HEK293 (cell line): ENCODE data around the gene ATP6V0E2.

Experiments used
- SALL2 ChIP-seq: fragments of 450-650 bp; formaldehyde crosslinking; IDR thresholded peaks from 2 replicates; pipeline ENCODE4 v1.5.0; 2017; ENCODE audit warnings: missing biosample characterization, mild to moderate bottlenecking, missing genetic modification characterization, borderline replicate concordance
- SP7 ChIP-seq: fragments of 450-650 bp; formaldehyde crosslinking; IDR thresholded peaks from 2 replicates; pipeline ENCODE4 v1.5.1; 2016; ENCODE audit warnings: missing biosample characterization, missing genetic modification characterization
- ZBTB1 ChIP-seq: fragments of 450-650 bp; formaldehyde crosslinking; IDR thresholded peaks from 2 replicates; pipeline ENCODE4 v1.5.1; 2016; ENCODE audit warnings: missing biosample characterization, missing genetic modification characterization
- ZNF19 ChIP-seq: fragments of 450-650 bp; formaldehyde crosslinking; IDR thresholded peaks from 2 replicates; pipeline ENCODE4; 2016; ENCODE audit warnings: missing biosample characterization, missing genetic modification characterization, low read depth
- ZNF211 ChIP-seq: fragments of 450-650 bp; formaldehyde crosslinking; IDR thresholded peaks from 2 replicates; pipeline ENCODE4 v1.5.1; 2016; ENCODE audit warnings: low read depth, missing biosample characterization, missing genetic modification characterization
- ZNF394 ChIP-seq: fragments of 450-650 bp; formaldehyde crosslinking; IDR thresholded peaks from 2 replicates; pipeline ENCODE4 v1.5.1; 2016; ENCODE audit warnings: missing biosample characterization, missing genetic modification characterization, mild to moderate bottlenecking, moderate library complexity, borderline replicate concordance
- ZNF48 ChIP-seq: fragments of 450-650 bp; formaldehyde crosslinking; IDR thresholded peaks from 2 replicates; pipeline ENCODE4 v1.5.1; 2016; ENCODE audit warnings: missing biosample characterization, missing genetic modification characterization
- ZNF558 ChIP-seq: fragments of 450-650 bp; formaldehyde crosslinking; IDR thresholded peaks from 2 replicates; pipeline ENCODE4 v1.5.1; 2016; ENCODE audit warnings: missing biosample characterization, missing genetic modification characterization
- ZNF670 ChIP-seq: fragments of 450-650 bp; formaldehyde crosslinking; IDR thresholded peaks from 2 replicates; pipeline ENCODE4 v1.5.1; 2016; ENCODE audit warnings: missing biosample characterization, missing genetic modification characterization, low read depth
- ZNF707 ChIP-seq: fragments of 450-650 bp; formaldehyde crosslinking; IDR thresholded peaks from 2 replicates; pipeline ENCODE4 v1.5.1; 2016; ENCODE audit warnings: missing biosample characterization, missing genetic modification characterization
- TF ChIP-seq, protein P1 (sequence below): fragments of 450-650 bp; formaldehyde crosslinking; IDR thresholded peaks from 2 replicates; pipeline ENCODE4 v1.5.1; 2016; ENCODE audit warnings: missing biosample characterization, missing genetic modification characterization
- TF ChIP-seq, protein P2 (sequence below): fragments of 450-650 bp; formaldehyde crosslinking; IDR thresholded peaks from 2 replicates; pipeline ENCODE4 v1.5.1; 2017; ENCODE audit warnings: missing biosample characterization, missing genetic modification characterization
- TF ChIP-seq, protein P3 (sequence below): fragments of 450-650 bp; formaldehyde crosslinking; conservative IDR thresholded peaks from 2 replicates; pipeline ENCODE4 v1.5.1; 2016; ENCODE audit warnings: low read depth, missing biosample characterization, missing genetic modification characterization
- TF ChIP-seq, protein P4 (sequence below): fragments of 450-650 bp; IDR thresholded peaks from 2 replicates; pipeline ENCODE4 v1.5.1; 2018; ENCODE audit warnings: missing biosample characterization, mild to moderate bottlenecking, missing genetic modification characterization
- TF ChIP-seq, protein P5 (sequence below): fragments of 450-650 bp; formaldehyde crosslinking; IDR thresholded peaks from 2 replicates; pipeline ENCODE4 v1.5.1; 2016; ENCODE audit warnings: missing biosample characterization, missing genetic modification characterization, borderline replicate concordance
- TF ChIP-seq, protein P6 (sequence below): fragments of 450-650 bp; formaldehyde crosslinking; IDR thresholded peaks from 2 replicates; pipeline ENCODE4 v1.5.1; 2016; ENCODE audit warnings: missing biosample characterization, missing genetic modification characterization
- TF ChIP-seq, protein P7 (sequence below): sonication (generic); formaldehyde crosslinking; IDR thresholded peaks from 2 replicates; pipeline ENCODE4 v1.8.1; 2022; ENCODE audit warnings: mild to moderate bottlenecking, moderate library complexity, missing genetic modification reagents
- TF ChIP-seq, protein P8 (sequence below): fragments of 450-650 bp; formaldehyde crosslinking; IDR thresholded peaks from 2 replicates; pipeline ENCODE4 v1.5.1; 2016; ENCODE audit warnings: missing biosample characterization, missing genetic modification characterization

Gene ATP6V0E2

DNA sequence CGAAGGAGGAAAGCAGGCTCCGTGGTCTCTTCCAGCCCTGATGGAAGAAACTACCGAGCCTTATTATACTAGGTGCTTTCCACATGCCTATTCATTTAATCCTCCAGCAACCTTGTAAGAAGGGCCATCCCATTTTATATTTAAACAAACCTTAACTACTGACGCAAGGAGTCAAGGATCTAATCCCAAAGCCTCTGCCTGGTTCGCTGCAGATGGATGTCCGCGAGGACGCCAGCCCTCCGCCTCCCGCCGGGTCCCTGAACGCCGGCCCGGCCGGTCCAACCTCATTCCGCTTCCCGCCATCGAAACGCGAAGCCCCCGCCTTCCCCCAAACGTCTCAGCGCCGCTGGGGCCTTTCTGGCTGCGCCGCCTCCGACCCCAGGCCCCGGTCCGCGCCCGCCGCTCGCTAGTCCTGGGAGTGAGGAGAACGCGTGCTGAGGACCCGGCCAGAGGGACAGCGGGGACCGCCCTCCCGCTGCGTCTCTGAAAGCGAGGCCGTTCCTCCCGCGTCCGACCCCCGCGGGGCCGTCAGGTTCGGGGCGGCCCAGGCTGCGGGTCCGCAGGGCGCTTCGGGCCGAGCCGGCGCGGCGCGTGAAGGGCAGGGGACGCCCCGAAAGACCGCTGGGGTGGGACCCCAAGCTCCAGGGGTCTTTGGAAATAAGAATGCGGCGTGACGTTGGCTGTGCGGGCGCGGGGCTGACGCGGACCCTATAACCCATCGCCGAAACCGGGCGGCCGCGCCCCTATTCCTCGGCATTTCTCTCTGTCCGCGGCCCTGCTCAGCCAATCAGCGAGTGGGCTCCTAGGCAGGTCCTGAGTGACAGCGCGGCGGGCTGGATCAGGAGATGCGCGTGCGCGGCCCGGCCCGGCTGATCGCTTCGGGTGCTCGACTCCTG is at the start of gene ATP6V0E2 (continued):
- TF ChIP-seq, protein P1, sequence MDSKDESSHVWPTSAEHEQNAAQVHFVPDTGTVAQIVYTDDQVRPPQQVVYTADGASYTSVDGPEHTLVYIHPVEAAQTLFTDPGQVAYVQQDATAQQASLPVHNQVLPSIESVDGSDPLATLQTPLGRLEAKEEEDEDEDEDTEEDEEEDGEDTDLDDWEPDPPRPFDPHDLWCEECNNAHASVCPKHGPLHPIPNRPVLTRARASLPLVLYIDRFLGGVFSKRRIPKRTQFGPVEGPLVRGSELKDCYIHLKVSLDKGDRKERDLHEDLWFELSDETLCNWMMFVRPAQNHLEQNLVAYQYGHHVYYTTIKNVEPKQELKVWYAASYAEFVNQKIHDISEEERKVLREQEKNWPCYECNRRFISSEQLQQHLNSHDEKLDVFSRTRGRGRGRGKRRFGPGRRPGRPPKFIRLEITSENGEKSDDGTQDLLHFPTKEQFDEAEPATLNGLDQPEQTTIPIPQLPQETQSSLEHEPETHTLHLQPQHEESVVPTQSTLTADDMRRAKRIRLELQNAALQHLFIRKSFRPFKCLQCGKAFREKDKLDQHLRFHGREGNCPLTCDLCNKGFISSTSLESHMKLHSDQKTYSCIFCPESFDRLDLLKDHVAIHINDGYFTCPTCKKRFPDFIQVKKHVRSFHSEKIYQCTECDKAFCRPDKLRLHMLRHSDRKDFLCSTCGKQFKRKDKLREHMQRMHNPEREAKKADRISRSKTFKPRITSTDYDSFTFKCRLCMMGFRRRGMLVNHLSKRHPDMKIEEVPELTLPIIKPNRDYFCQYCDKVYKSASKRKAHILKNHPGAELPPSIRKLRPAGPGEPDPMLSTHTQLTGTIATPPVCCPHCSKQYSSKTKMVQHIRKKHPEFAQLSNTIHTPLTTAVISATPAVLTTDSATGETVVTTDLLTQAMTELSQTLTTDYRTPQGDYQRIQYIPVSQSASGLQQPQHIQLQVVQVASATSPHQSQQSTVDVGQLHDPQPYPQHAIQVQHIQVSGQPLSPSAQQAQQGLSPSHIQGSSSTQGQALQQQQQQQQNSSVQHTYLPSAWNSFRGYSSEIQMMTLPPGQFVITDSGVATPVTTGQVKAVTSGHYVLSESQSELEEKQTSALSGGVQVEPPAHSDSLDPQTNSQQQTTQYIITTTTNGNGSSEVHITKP (tag by site-specific recombination), result peak; percentile 98
- TF ChIP-seq ZBTB1 (tag by site-specific recombination) (no peak), ZNF707 (tag by site-specific recombination) (no peak), ZNF211 (tag by site-specific recombination) (no peak), ZNF394 (tag by site-specific recombination) (peak; percentile 23; the same call in 1 of the 2 replicates), ZNF48 (tag by site-specific recombination) (no peak), SP7 (tag by site-specific recombination) (peak; percentile 25), ZNF670 (no peak), ZNF558 (tag by site-specific recombination) (no peak), SALL2 (no peak), ZNF19 (tag by site-specific recombination) (no peak)
- TF ChIP-seq, protein P2, sequence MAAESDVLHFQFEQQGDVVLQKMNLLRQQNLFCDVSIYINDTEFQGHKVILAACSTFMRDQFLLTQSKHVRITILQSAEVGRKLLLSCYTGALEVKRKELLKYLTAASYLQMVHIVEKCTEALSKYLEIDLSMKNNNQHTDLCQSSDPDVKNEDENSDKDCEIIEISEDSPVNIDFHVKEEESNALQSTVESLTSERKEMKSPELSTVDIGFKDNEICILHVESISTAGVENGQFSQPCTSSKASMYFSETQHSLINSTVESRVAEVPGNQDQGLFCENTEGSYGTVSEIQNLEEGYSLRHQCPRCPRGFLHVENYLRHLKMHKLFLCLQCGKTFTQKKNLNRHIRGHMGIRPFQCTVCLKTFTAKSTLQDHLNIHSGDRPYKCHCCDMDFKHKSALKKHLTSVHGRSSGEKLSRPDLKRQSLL, result no peak
- TF ChIP-seq, protein P3, sequence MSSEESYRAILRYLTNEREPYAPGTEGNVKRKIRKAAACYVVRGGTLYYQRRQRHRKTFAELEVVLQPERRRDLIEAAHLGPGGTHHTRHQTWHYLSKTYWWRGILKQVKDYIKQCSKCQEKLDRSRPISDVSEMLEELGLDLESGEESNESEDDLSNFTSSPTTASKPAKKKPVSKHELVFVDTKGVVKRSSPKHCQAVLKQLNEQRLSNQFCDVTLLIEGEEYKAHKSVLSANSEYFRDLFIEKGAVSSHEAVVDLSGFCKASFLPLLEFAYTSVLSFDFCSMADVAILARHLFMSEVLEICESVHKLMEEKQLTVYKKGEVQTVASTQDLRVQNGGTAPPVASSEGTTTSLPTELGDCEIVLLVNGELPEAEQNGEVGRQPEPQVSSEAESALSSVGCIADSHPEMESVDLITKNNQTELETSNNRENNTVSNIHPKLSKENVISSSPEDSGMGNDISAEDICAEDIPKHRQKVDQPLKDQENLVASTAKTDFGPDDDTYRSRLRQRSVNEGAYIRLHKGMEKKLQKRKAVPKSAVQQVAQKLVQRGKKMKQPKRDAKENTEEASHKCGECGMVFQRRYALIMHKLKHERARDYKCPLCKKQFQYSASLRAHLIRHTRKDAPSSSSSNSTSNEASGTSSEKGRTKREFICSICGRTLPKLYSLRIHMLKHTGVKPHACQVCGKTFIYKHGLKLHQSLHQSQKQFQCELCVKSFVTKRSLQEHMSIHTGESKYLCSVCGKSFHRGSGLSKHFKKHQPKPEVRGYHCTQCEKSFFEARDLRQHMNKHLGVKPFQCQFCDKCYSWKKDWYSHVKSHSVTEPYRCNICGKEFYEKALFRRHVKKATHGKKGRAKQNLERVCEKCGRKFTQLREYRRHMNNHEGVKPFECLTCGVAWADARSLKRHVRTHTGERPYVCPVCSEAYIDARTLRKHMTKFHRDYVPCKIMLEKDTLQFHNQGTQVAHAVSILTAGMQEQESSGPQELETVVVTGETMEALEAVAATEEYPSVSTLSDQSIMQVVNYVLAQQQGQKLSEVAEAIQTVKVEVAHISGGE (tag by site-specific recombination), result peak; percentile 71; the same call in 1 of the 2 replicates
- TF ChIP-seq, protein P4, sequence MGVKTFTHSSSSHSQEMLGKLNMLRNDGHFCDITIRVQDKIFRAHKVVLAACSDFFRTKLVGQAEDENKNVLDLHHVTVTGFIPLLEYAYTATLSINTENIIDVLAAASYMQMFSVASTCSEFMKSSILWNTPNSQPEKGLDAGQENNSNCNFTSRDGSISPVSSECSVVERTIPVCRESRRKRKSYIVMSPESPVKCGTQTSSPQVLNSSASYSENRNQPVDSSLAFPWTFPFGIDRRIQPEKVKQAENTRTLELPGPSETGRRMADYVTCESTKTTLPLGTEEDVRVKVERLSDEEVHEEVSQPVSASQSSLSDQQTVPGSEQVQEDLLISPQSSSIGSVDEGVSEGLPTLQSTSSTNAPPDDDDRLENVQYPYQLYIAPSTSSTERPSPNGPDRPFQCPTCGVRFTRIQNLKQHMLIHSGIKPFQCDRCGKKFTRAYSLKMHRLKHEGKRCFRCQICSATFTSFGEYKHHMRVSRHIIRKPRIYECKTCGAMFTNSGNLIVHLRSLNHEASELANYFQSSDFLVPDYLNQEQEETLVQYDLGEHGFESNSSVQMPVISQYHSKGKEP (tag by site-specific recombination), result no peak
- TF ChIP-seq, protein P5, sequence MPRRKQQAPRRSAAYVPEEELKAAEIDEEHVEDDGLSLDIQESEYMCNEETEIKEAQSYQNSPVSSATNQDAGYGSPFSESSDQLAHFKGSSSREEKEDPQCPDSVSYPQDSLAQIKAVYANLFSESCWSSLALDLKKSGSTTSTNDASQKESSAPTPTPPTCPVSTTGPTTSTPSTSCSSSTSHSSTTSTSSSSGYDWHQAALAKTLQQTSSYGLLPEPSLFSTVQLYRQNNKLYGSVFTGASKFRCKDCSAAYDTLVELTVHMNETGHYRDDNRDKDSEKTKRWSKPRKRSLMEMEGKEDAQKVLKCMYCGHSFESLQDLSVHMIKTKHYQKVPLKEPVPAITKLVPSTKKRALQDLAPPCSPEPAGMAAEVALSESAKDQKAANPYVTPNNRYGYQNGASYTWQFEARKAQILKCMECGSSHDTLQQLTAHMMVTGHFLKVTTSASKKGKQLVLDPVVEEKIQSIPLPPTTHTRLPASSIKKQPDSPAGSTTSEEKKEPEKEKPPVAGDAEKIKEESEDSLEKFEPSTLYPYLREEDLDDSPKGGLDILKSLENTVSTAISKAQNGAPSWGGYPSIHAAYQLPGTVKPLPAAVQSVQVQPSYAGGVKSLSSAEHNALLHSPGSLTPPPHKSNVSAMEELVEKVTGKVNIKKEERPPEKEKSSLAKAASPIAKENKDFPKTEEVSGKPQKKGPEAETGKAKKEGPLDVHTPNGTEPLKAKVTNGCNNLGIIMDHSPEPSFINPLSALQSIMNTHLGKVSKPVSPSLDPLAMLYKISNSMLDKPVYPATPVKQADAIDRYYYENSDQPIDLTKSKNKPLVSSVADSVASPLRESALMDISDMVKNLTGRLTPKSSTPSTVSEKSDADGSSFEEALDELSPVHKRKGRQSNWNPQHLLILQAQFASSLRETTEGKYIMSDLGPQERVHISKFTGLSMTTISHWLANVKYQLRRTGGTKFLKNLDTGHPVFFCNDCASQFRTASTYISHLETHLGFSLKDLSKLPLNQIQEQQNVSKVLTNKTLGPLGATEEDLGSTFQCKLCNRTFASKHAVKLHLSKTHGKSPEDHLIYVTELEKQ (tag by site-specific recombination), result no peak
- TF ChIP-seq, protein P6, sequence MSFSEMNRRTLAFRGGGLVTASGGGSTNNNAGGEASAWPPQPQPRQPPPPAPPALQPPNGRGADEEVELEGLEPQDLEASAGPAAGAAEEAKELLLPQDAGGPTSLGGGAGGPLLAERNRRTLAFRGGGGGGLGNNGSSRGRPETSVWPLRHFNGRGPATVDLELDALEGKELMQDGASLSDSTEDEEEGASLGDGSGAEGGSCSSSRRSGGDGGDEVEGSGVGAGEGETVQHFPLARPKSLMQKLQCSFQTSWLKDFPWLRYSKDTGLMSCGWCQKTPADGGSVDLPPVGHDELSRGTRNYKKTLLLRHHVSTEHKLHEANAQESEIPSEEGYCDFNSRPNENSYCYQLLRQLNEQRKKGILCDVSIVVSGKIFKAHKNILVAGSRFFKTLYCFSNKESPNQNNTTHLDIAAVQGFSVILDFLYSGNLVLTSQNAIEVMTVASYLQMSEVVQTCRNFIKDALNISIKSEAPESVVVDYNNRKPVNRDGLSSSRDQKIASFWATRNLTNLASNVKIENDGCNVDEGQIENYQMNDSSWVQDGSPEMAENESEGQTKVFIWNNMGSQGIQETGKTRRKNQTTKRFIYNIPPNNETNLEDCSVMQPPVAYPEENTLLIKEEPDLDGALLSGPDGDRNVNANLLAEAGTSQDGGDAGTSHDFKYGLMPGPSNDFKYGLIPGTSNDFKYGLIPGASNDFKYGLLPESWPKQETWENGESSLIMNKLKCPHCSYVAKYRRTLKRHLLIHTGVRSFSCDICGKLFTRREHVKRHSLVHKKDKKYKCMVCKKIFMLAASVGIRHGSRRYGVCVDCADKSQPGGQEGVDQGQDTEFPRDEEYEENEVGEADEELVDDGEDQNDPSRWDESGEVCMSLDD (tag by site-specific recombination), result peak; percentile 80
- TF ChIP-seq, protein P7, sequence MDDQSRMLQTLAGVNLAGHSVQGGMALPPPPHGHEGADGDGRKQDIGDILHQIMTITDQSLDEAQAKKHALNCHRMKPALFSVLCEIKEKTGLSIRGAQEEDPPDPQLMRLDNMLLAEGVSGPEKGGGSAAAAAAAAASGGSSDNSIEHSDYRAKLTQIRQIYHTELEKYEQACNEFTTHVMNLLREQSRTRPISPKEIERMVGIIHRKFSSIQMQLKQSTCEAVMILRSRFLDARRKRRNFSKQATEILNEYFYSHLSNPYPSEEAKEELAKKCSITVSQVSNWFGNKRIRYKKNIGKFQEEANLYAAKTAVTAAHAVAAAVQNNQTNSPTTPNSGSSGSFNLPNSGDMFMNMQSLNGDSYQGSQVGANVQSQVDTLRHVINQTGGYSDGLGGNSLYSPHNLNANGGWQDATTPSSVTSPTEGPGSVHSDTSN (CRISPR knock-in tag), result no peak
- TF ChIP-seq, protein P8, sequence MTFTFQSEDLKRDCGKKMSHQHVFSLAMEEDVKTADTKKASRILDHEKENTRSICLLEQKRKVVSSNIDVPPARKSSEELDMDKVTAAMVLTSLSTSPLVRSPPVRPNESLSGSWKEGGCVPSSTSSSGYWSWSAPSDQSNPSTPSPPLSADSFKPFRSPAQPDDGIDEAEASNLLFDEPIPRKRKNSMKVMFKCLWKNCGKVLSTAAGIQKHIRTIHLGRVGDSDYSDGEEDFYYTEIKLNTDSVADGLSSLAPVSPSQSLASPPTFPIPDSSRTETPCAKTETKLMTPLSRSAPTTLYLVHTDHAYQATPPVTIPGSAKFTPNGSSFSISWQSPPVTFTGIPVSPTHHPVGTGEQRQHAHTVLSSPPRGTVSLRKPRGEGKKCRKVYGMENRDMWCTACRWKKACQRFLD (tag by site-specific recombination), result 0 out of 2 replicates have a peak, but pooled peaks have one; percentile 66
